PFSK-1 (cell line): ENCODE data around the gene EFNA5.

Experiments used
- POLR2AphosphoS5 ChIP-seq: IDR thresholded peaks from 2 replicates; pipeline ENCODE4 v1.6.1; 2012; ENCODE audit warnings: low read depth, mild to moderate bottlenecking, control low read depth, low read length, moderate library complexity
- SIN3A ChIP-seq: IDR thresholded peaks from 2 replicates; pipeline ENCODE4 v1.6.1; 2012; ENCODE audit warnings: mild to moderate bottlenecking, low read length, moderate library complexity, borderline replicate concordance; ENCODE audit not compliant: insufficient read depth
- TAF1 ChIP-seq: IDR thresholded peaks from 2 replicates; pipeline ENCODE4 v1.6.1; 2012; ENCODE audit warnings: low read length, control low read depth, borderline replicate concordance; ENCODE audit not compliant: insufficient read depth
- TF ChIP-seq, protein P1 (sequence below), 2 experiments: IDR thresholded peaks; 2 replicates each; pipeline versions ENCODE4 v1.6.1 to v1.8.0; 2011 to 2012; ENCODE audit warnings: low read depth in 2 of 2, low read length in 2 of 2, control low read depth in 1 of 2, inconsistent platforms in 1 of 2, mild to moderate bottlenecking in 1 of 2, moderate library complexity in 1 of 2; ENCODE audit not compliant: insufficient read depth in 1 of 2

DNA sequence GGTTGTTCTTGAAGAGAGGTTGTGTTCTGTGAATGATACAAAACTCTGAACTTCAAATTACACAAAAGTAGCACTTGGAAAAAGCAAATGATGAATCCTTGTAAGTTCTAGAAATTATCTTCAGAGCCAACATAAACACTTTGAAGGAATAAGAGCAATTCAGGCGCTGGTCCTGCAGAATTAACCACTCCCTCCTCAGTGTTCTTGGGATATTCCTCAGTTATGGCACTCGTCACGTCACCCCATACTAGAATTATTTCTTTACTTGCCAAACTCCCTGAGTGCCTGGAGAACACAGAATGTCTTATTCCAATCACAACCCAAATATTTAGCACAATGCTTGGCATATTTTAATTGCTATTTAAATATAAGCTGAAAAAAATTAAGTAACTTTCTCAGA is 126.3 kb downstream of the EFNA5 start:
- TF ChIP-seq, protein P1, sequence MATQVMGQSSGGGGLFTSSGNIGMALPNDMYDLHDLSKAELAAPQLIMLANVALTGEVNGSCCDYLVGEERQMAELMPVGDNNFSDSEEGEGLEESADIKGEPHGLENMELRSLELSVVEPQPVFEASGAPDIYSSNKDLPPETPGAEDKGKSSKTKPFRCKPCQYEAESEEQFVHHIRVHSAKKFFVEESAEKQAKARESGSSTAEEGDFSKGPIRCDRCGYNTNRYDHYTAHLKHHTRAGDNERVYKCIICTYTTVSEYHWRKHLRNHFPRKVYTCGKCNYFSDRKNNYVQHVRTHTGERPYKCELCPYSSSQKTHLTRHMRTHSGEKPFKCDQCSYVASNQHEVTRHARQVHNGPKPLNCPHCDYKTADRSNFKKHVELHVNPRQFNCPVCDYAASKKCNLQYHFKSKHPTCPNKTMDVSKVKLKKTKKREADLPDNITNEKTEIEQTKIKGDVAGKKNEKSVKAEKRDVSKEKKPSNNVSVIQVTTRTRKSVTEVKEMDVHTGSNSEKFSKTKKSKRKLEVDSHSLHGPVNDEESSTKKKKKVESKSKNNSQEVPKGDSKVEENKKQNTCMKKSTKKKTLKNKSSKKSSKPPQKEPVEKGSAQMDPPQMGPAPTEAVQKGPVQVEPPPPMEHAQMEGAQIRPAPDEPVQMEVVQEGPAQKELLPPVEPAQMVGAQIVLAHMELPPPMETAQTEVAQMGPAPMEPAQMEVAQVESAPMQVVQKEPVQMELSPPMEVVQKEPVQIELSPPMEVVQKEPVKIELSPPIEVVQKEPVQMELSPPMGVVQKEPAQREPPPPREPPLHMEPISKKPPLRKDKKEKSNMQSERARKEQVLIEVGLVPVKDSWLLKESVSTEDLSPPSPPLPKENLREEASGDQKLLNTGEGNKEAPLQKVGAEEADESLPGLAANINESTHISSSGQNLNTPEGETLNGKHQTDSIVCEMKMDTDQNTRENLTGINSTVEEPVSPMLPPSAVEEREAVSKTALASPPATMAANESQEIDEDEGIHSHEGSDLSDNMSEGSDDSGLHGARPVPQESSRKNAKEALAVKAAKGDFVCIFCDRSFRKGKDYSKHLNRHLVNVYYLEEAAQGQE (IDR thresholded peaks at IDR 0.05; ENCODE audit: insufficient read depth in 1 of 2, low read depth in 2 of 2, low read length in 2 of 2): no peak
- TF ChIP-seq POLR2AphosphoS5: no peak
- no peak for TF ChIP-seq SIN3A
- no peak for TF ChIP-seq TAF1
